LNCaP clone FGC (cell line): Measurements from ENCODE around the gene IGSF1.

Experiments used
- DNase-seq: peaks from one replicate; pipeline ENCODE4 v3.0.0-alpha.2; 2011; ENCODE audit warnings: low read depth
- H3K4me3 ChIP-seq: 2 replicates; pipeline ENCODE4 v1.5.1; 2011; ENCODE audit warnings: mild to moderate bottlenecking, low read depth, low read length, control low read depth
- CTCF ChIP-seq: IDR thresholded peaks from 2 replicates; pipeline ENCODE4 v1.5.1; 2012; ENCODE audit warnings: mild to moderate bottlenecking; ENCODE audit not compliant: control insufficient read depth, insufficient read depth; ENCODE audit errors: extremely low read depth

Gene IGSF1

GRCh38 chrX:131289527-131289926, 421 bp upstream of the IGSF1 start:
- no peak for TF ChIP-seq CTCF
- DNase-seq: no peak
- H3K4me3 ChIP-seq: no peak overlapping the region

GRCh38 chrX:131288188-131288587, 918 bp downstream of the IGSF1 start:
- no peak overlapping the region for H3K4me3 ChIP-seq
- no peak for DNase-seq
- TF ChIP-seq CTCF: no peak

GRCh38 chrX:131287560-131288179, 1.4 kb downstream of the IGSF1 start:
- DNase-seq: no peak
- no peak for TF ChIP-seq CTCF
- no peak overlapping the region for H3K4me3 ChIP-seq

- TF ChIP-seq CTCF: no peak
- no peak for DNase-seq
- H3K4me3 ChIP-seq: no peak overlapping the region
These were observed 9.5 kb downstream of the IGSF1 start for GRCh38 chrX:131279617-131280016.

GRCh38 chrX:131279197-131279596, 9.9 kb downstream of the IGSF1 start:
- DNase-seq: no peak
- TF ChIP-seq CTCF: no peak
- H3K4me3 ChIP-seq: no peak overlapping the region

GRCh38 chrX:131277543-131278136, 11.5 kb downstream of the IGSF1 start:
- TF ChIP-seq CTCF: no peak
- no peak overlapping the region for H3K4me3 ChIP-seq
- no peak for DNase-seq

GRCh38 chrX:131273011-131273410, 16.1 kb downstream of the IGSF1 start:
- DNase-seq: no peak
- no peak for TF ChIP-seq CTCF
- H3K4me3 ChIP-seq: no peak overlapping the region
